H9 (cell line): ENCODE results near the gene VPS26B. TPM values are rescaled to one million over a fixed set of nuclear protein-coding genes. Genes with fewer than 3 reads are reported as not detected.
A peak's percentile ranks its signal among the peaks of the same experiment; 100 is the strongest.

Experiments
- DNase-seq: peaks from one replicate; pipeline ENCODE4 v3.0.0-alpha.2; 2017
- H2AFZ ChIP-seq: one replicate; pipeline ENCODE4 v1.6.1; 2013; ENCODE audit warnings: mild to moderate bottlenecking, low read length, control low read depth, moderate library complexity
- H2AK5ac ChIP-seq: 2 replicates; pipeline ENCODE4 v1.6.1; 2013; ENCODE audit warnings: low read length, control low read depth, mixed read lengths; ENCODE audit not compliant: insufficient read length
- H2BK120ac ChIP-seq: one replicate; pipeline ENCODE4 v1.6.1; 2013; ENCODE audit warnings: low read depth, mild to moderate bottlenecking, low read length, control low read depth, inconsistent platforms; ENCODE audit not compliant: poor library complexity, severe bottlenecking
- H2BK12ac ChIP-seq: 2 replicates; pipeline ENCODE4 v1.6.1; 2013; ENCODE audit warnings: low read length, control low read depth, mixed read lengths, low read depth; ENCODE audit not compliant: insufficient read length
- H2BK15ac ChIP-seq: 2 replicates; pipeline ENCODE4 v1.6.1; 2013; ENCODE audit warnings: low read depth, low read length, control low read depth
- H2BK20ac ChIP-seq: one replicate; pipeline ENCODE4 v1.6.1; 2013; ENCODE audit warnings: low read depth, mild to moderate bottlenecking, low read length, control low read depth, inconsistent platforms; ENCODE audit not compliant: poor library complexity, severe bottlenecking
- H2BK5ac ChIP-seq: 2 replicates; pipeline ENCODE4 v1.6.1; 2013; ENCODE audit warnings: low read length, control low read depth, mixed read lengths; ENCODE audit not compliant: insufficient read length
- H3K14ac ChIP-seq: 2 replicates; pipeline ENCODE4 v1.6.1; 2013; ENCODE audit warnings: low read length, control low read depth; ENCODE audit not compliant: insufficient read depth
- H3K18ac ChIP-seq: 2 replicates; pipeline ENCODE4 v1.6.1; 2013; ENCODE audit warnings: low read depth, mild to moderate bottlenecking, mixed read lengths, low read length, control low read depth; ENCODE audit not compliant: insufficient read length
- H3K23ac ChIP-seq: 2 replicates; pipeline ENCODE4 v1.6.1; 2013; ENCODE audit warnings: low read length, control low read depth, mixed read lengths, low read depth; ENCODE audit not compliant: insufficient read length
- H3K23me2 ChIP-seq: 2 replicates; pipeline ENCODE4 v1.6.1; 2013; ENCODE audit warnings: low read depth, mild to moderate bottlenecking, mixed read lengths, low read length, control low read depth; ENCODE audit not compliant: insufficient read length, poor library complexity, severe bottlenecking
- H3K27ac ChIP-seq: 2 replicates; pipeline ENCODE4 v1.5.1; 2013; ENCODE audit warnings: low read length, control low read depth, mixed read lengths, low read depth; ENCODE audit not compliant: insufficient read length
- H3K27me3 ChIP-seq: 2 replicates; pipeline ENCODE4 v1.6.1; 2013; ENCODE audit warnings: low read length, control low read depth, inconsistent platforms; ENCODE audit not compliant: insufficient read depth
- H3K4ac ChIP-seq: 2 replicates; pipeline ENCODE4 v1.6.1; 2013; ENCODE audit warnings: low read depth, mild to moderate bottlenecking, control low read depth, inconsistent platforms, low read length, moderate library complexity
- H3K4me1 ChIP-seq: 2 replicates; pipeline ENCODE4 v1.6.1; 2013; ENCODE audit warnings: low read length, control low read depth, inconsistent platforms; ENCODE audit not compliant: insufficient read depth
- H3K4me2 ChIP-seq: 2 replicates; pipeline ENCODE4 v1.6.1; 2013; ENCODE audit warnings: low read length, control low read depth, mixed read lengths; ENCODE audit not compliant: insufficient read length, insufficient read depth
- H3K56ac ChIP-seq: 2 replicates; pipeline ENCODE4 v1.6.1; 2013; ENCODE audit warnings: low read depth, mild to moderate bottlenecking, mixed read lengths, low read length, control low read depth; ENCODE audit not compliant: insufficient read length
- H3K79me1 ChIP-seq: 2 replicates; pipeline ENCODE4 v1.6.1; 2013; ENCODE audit warnings: low read depth, mild to moderate bottlenecking, moderate library complexity, low read length, control low read depth, inconsistent platforms; ENCODE audit not compliant: insufficient read depth, poor library complexity, severe bottlenecking
- H3K79me2 ChIP-seq: 2 replicates; pipeline ENCODE4 v1.6.1; 2013; ENCODE audit warnings: low read length, control low read depth, inconsistent platforms; ENCODE audit not compliant: insufficient read depth
- H3K9ac ChIP-seq: 2 replicates; pipeline ENCODE4 v1.6.1; 2013; ENCODE audit warnings: low read length, control low read depth, mixed read lengths; ENCODE audit not compliant: insufficient read length; ENCODE audit errors: extremely low read depth
- H3K9me3 ChIP-seq: one replicate; pipeline ENCODE4 v1.6.1; 2013; ENCODE audit warnings: low read depth, low read length, inconsistent platforms; ENCODE audit not compliant: control insufficient read depth
- H3T11ph ChIP-seq: one replicate; pipeline ENCODE4 v1.6.1; 2013; ENCODE audit warnings: mild to moderate bottlenecking, low read length, control low read depth, inconsistent platforms
- H4K20me1 ChIP-seq: one replicate; pipeline ENCODE4 v1.6.1; 2013; ENCODE audit not compliant: control insufficient read depth, insufficient read length, insufficient read depth
- H4K5ac ChIP-seq: 2 replicates; pipeline ENCODE4 v1.6.1; 2013; ENCODE audit warnings: low read depth, mild to moderate bottlenecking, mixed read lengths, low read length, control low read depth; ENCODE audit not compliant: insufficient read length
- H4K8ac ChIP-seq: replicated peaks from 2 replicates; pipeline ENCODE4 v1.6.1; 2013; ENCODE audit warnings: low read length, control low read depth, mixed read lengths, low read depth; ENCODE audit not compliant: insufficient read length
- H4K91ac ChIP-seq: 2 replicates; pipeline ENCODE4 v1.6.1; 2013; ENCODE audit warnings: low read depth, mild to moderate bottlenecking, moderate library complexity, mixed read lengths, low read length, control low read depth; ENCODE audit not compliant: insufficient read length
- H3K27ac Mint-ChIP-seq, 3 experiments: 2 replicates in 2 of 3; 3 replicates in 1 of 3; pipeline ENCODE4 v1.8.0; 2020 to 2021; ENCODE audit warnings: mixed read lengths in 3 of 3, mild to moderate bottlenecking in 1 of 3, moderate library complexity in 1 of 3
- H3K27me3 Mint-ChIP-seq: 2 replicates; pipeline ENCODE4 v1.8.0; 2021; ENCODE audit warnings: low read depth, mild to moderate bottlenecking, moderate library complexity, mixed read lengths
- H3K36me3 Mint-ChIP-seq, 3 experiments: 2 replicates in 2 of 3; 3 replicates in 1 of 3; pipeline ENCODE4 v1.8.0; 2020 to 2021; ENCODE audit warnings: low read depth in 3 of 3, mixed read lengths in 3 of 3; ENCODE audit not compliant: insufficient read depth in 1 of 3
- H3K4me1 Mint-ChIP-seq, 2 experiments: 2 replicates each; pipeline ENCODE4 v1.8.0; 2020; ENCODE audit warnings: mixed read lengths in 2 of 2
- H3K4me3 Mint-ChIP-seq, 2 experiments: 2 replicates in 1 of 2; 3 replicates in 1 of 2; pipeline ENCODE4 v1.8.0; 2020 to 2021; ENCODE audit warnings: mild to moderate bottlenecking in 2 of 2, mixed read lengths in 2 of 2, moderate library complexity in 1 of 2
- H3K9me3 Mint-ChIP-seq, 2 experiments: 2 replicates in 1 of 2; 3 replicates in 1 of 2; pipeline ENCODE4 v1.8.0; 2020; ENCODE audit warnings: mild to moderate bottlenecking in 2 of 2, mixed read lengths in 2 of 2, moderate library complexity in 1 of 2
- WGBS: extraction: QIAGEN DNeasy Blood & Tissue Kit; methylation state at CpG from one replicate; pipeline ENCODE4 v1.1.7; 2013; ENCODE audit warnings: missing lambda C conversion rate, low lambda C conversion rate, mixed read lengths; ENCODE audit not compliant: insufficient read length; ENCODE audit errors: extremely low coverage; 5-methylcytosine and 5-hydroxymethylcytosine counted together
- total RNA-seq: library from RNA; stranded (reverse); gene quantifications from 2 replicates; pipeline ENCODE4 v1.2.1, GENCODE V29; 2021
- TF ChIP-seq, protein P1 (sequence below): fragments of 200-600 bp; sonication (generic); conservative IDR thresholded peaks from 3 replicates; pipeline ENCODE4 v1.8.0; 2021; ENCODE audit warnings: antibody characterized with exemption, mild to moderate bottlenecking

Gene VPS26B
- total RNA-seq, 1 experiment from 2014 or later = 27.5 TPM

DNA sequence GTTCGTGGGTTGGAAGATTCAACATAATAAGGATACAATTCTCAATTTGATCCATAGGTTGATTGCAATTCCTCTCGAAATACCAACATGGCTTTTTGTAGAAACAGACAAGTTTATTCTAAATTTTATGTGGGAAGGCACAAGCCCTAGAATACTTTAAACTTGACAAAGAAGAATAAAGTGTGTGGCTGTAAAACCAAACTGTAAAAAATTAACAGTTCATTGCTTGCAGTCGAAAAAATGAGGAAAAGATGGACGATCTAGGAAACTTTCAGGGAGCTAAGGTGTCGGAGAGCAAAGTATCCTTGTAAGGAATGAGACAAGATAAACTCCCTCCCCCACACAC, 50.7 kb downstream of the VPS26B start:
- Histone ChIP-seq H3K9ac (peak overlapping the region; percentile 63), H2BK12ac (no peak overlapping the region), H2BK5ac (no peak overlapping the region), H3K23ac (no peak overlapping the region), H4K5ac (no peak overlapping the region), H2BK120ac (no peak overlapping the region), H3K27me3 (no peaks in the 10 kb centered on the region), H3K23me2 (peaks cover 21% of the 10 kb centered on the region), H2AK5ac (no peak overlapping the region), H3K27ac (no peak overlapping the region), H4K8ac (no peak overlapping the region), H2BK20ac (no peak overlapping the region), H3K79me2 (peaks cover 12% of the 10 kb centered on the region; the same call in 1 of the 2 replicates), H3K18ac (no peak overlapping the region), H2BK15ac (no peak overlapping the region), H3K4ac (no peak overlapping the region), H3K56ac (no peak overlapping the region), H3K14ac (no peak overlapping the region), H4K20me1 (no peaks in the 10 kb centered on the region), H2AFZ (no peak overlapping the region), H4K91ac (no peak overlapping the region), H3K4me2 (peak overlapping the region; percentile 86), H3K79me1 (no peaks in the 10 kb centered on the region), H3K4me1 (peaks cover 11% of the 10 kb centered on the region), H3K9me3 (no peaks in the 10 kb centered on the region), H3T11ph (no peak overlapping the region)
- Mint-ChIP-seq H3K27me3 (peaks cover 15% of the 10 kb centered on the region), H3K4me3 (peak overlapping the region; percentile 96 to 99), H3K27ac (peak overlapping the region in 1 of 3 experiments; percentile 98; a peak in 3 of 7 replicates), H3K36me3 (peaks cover 7 to 12% (median 10%) of the 10 kb centered on the region in 3 experiments; a peak in 6 of 7 replicates), H3K4me1 (peaks cover 49 to 57% of the 10 kb centered on the region in 2 experiments), H3K9me3 (peaks cover 0 to 4% of the 10 kb centered on the region in 2 experiments; a peak in 3 of 5 replicates)
- TF ChIP-seq, protein P1, sequence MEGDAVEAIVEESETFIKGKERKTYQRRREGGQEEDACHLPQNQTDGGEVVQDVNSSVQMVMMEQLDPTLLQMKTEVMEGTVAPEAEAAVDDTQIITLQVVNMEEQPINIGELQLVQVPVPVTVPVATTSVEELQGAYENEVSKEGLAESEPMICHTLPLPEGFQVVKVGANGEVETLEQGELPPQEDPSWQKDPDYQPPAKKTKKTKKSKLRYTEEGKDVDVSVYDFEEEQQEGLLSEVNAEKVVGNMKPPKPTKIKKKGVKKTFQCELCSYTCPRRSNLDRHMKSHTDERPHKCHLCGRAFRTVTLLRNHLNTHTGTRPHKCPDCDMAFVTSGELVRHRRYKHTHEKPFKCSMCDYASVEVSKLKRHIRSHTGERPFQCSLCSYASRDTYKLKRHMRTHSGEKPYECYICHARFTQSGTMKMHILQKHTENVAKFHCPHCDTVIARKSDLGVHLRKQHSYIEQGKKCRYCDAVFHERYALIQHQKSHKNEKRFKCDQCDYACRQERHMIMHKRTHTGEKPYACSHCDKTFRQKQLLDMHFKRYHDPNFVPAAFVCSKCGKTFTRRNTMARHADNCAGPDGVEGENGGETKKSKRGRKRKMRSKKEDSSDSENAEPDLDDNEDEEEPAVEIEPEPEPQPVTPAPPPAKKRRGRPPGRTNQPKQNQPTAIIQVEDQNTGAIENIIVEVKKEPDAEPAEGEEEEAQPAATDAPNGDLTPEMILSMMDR = no peak
- no peak for DNase-seq
- no CpG with 5 or more reads among the region's 5 CpGs for WGBS
